ENCODE results near the gene DNAI1. TPM values are rescaled to one million over a fixed set of nuclear protein-coding genes. Genes with fewer than 3 reads are reported as not detected.

DNAI1 gene
- total and polyA plus RNA-seq, 2 of the 13 experiments (the other 11 are each of a cell fraction or from before 2014, with no cell fraction given): not detected

GRCh38 chr9:34518896-34519295 lies 60.3 kb downstream of the DNAI1 start:
- Histone ChIP-seq H3K4me2 (ENCODE audit: low read depth, low read length) (no peak overlapping the region), H3K36me3 (replicated peaks in 1 of 2; ENCODE audit: control insufficient read depth in 1 of 2, insufficient read depth in 2 of 2, low read length in 2 of 2) (no peaks in the 10 kb centered on the region), H3K4me3 (replicated peaks in 1 of 3; ENCODE audit: insufficient read depth in 1 of 3, low read depth in 2 of 3, low read length in 3 of 3) (no peak overlapping the region), H3K9me3 (ENCODE audit: low read length) (no peaks in the 10 kb centered on the region), H3K79me2 (ENCODE audit: insufficient read depth, low read length) (no peaks in the 10 kb centered on the region), H3K27ac (ENCODE audit: extremely low read length, insufficient read depth, low read length) (no peak overlapping the region), H3K9ac (ENCODE audit: insufficient read depth, low read depth, low read length) (no peak overlapping the region), H2AFZ (ENCODE audit: low read length) (no peak overlapping the region), H4K20me1 (ENCODE audit: insufficient read depth, low read length) (no peaks in the 10 kb centered on the region), H3K4me1 (ENCODE audit: insufficient read depth, low read length) (peaks cover 14% of the 10 kb centered on the region), H3K27me3 (ENCODE audit: control insufficient read depth in 1 of 2, insufficient read depth in 2 of 2, low read length in 2 of 2) (peaks cover 14 to 41% of the 10 kb centered on the region in 2 experiments; a peak in 3 of 5 replicates)
- WGBS (ENCODE audit: low lambda C conversion rate): 6% methylated on average over 2 of the region's 2 CpGs
- in situ Hi-C loops (cut with HindIII; ENCODE audit: extremely low pct_ligation_motif_present, low pct_unique_long_range_greater_than_20kb) (no loop called here), intact Hi-C loops (cut with micrococcal nuclease; ENCODE audit: unreplicated experiment) (no loop called here)
- BruUV-seq (replicated peaks): no TSS peak
- no peak for DNase-seq (ENCODE audit: low spot score)
- ChIA-PET CTCF (ENCODE audit: low intra/inter-chr PET ratio, low total read pairs) (interaction anchor here (1.7 kb wide), 1 partner anchor 28 kb away, joined by 3 read pairs; no protein-coding TSS in a partner anchor), POLR2A (no interaction called here)
- FAIRE-seq: no peak
- ATAC-seq: no peak
- TF ChIP-seq, protein P1, sequence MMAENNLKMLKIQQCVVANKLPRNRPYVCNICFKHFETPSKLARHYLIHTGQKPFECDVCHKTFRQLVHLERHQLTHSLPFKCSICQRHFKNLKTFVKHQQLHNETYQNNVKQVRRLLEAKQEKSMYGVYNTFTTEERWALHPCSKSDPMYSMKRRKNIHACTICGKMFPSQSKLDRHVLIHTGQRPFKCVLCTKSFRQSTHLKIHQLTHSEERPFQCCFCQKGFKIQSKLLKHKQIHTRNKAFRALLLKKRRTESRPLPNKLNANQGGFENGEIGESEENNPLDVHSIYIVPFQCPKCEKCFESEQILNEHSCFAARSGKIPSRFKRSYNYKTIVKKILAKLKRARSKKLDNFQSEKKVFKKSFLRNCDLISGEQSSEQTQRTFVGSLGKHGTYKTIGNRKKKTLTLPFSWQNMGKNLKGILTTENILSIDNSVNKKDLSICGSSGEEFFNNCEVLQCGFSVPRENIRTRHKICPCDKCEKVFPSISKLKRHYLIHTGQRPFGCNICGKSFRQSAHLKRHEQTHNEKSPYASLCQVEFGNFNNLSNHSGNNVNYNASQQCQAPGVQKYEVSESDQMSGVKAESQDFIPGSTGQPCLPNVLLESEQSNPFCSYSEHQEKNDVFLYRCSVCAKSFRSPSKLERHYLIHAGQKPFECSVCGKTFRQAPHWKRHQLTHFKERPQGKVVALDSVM (CRISPR knock-in tag; IDR thresholded peaks at IDR 0.05): no peak
- TF ChIP-seq PAXIP1 (CRISPR knock-in tag; conservative IDR thresholded peaks at IDR 0.05) (no peak), NCOA5 (CRISPR knock-in tag; IDR thresholded peaks at IDR 0.05) (no peak), REL (CRISPR knock-in tag; conservative IDR thresholded peaks at IDR 0.05) (no peak), STAT5B (CRISPR knock-in tag; IDR thresholded peaks at IDR 0.05) (no peak), RORA (CRISPR knock-in tag; IDR thresholded peaks at IDR 0.05) (no peak), MBNL3 (CRISPR knock-in tag; conservative IDR thresholded peaks at IDR 0.05) (no peak), IKZF5 (CRISPR knock-in tag; IDR thresholded peaks at IDR 0.05) (no peak), NR2C2 (CRISPR knock-in tag; IDR thresholded peaks at IDR 0.05; ENCODE audit: borderline replicate concordance) (no peak), NFYB (CRISPR knock-in tag; IDR thresholded peaks at IDR 0.05) (no peak), PHF5A (CRISPR knock-in tag; IDR thresholded peaks at IDR 0.05; ENCODE audit: low read depth, unreplicated experiment) (no peak), SOX5 (CRISPR knock-in tag; IDR thresholded peaks at IDR 0.05; ENCODE audit: borderline replicate concordance) (no peak), NKX3-1 (CRISPR knock-in tag; IDR thresholded peaks at IDR 0.05) (no peak), ZFYVE20 (CRISPR knock-in tag; IDR thresholded peaks at IDR 0.05; ENCODE audit: borderline replicate concordance, low read depth) (no peak)
- TF ChIP-seq, protein P2, sequence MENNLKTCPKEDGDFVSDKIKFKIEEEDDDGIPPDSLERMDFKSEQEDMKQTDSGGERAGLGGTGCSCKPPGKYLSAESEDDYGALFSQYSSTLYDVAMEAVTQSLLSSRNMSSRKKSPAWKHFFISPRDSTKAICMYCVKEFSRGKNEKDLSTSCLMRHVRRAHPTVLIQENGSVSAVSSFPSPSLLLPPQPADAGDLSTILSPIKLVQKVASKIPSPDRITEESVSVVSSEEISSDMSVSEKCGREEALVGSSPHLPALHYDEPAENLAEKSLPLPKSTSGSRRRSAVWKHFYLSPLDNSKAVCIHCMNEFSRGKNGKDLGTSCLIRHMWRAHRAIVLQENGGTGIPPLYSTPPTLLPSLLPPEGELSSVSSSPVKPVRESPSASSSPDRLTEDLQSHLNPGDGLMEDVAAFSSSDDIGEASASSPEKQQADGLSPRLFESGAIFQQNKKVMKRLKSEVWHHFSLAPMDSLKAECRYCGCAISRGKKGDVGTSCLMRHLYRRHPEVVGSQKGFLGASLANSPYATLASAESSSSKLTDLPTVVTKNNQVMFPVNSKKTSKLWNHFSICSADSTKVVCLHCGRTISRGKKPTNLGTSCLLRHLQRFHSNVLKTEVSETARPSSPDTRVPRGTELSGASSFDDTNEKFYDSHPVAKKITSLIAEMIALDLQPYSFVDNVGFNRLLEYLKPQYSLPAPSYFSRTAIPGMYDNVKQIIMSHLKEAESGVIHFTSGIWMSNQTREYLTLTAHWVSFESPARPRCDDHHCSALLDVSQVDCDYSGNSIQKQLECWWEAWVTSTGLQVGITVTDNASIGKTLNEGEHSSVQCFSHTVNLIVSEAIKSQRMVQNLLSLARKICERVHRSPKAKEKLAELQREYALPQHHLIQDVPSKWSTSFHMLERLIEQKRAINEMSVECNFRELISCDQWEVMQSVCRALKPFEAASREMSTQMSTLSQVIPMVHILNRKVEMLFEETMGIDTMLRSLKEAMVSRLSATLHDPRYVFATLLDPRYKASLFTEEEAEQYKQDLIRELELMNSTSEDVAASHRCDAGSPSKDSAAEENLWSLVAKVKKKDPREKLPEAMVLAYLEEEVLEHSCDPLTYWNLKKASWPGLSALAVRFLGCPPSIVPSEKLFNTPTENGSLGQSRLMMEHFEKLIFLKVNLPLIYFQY (CRISPR knock-in tag; IDR thresholded peaks at IDR 0.05; ENCODE audit: borderline replicate concordance): no peak

Measured in HepG2 (cell line).